IPS-15b (cell line): ENCODE measurements around the gene PPFIA1.
"Not testable (repeated sequence)": the region's sequence is repeated elsewhere in the genome, so short reads cannot be mapped to it uniquely, and the experiment has no call there.

Experiments used
- H3K27me3 ChIP-seq: one replicate; pipeline ENCODE4 v1.6.1; 2013; ENCODE audit warnings: low read length; ENCODE audit not compliant: control insufficient read depth, insufficient read depth
- H3K36me3 ChIP-seq: one replicate; pipeline ENCODE4 v1.6.1; 2013; ENCODE audit warnings: low read length; ENCODE audit not compliant: control insufficient read depth, insufficient read depth
- H3K4me1 ChIP-seq: one replicate; pipeline ENCODE4 v1.6.1; 2013; ENCODE audit warnings: mild to moderate bottlenecking, low read length; ENCODE audit not compliant: control insufficient read depth, insufficient read depth
- H3K4me3 ChIP-seq: one replicate; pipeline ENCODE4 v1.5.1; 2013; ENCODE audit warnings: low read depth, low read length
- H3K9ac ChIP-seq: one replicate; pipeline ENCODE4 v1.6.1; 2013; ENCODE audit warnings: low read depth, mild to moderate bottlenecking, low read length
- H3K9me3 ChIP-seq: one replicate; pipeline ENCODE4 v1.6.1; 2013; ENCODE audit warnings: mild to moderate bottlenecking, low read length; ENCODE audit not compliant: control insufficient read depth, insufficient read depth

Gene PPFIA1

DNA sequence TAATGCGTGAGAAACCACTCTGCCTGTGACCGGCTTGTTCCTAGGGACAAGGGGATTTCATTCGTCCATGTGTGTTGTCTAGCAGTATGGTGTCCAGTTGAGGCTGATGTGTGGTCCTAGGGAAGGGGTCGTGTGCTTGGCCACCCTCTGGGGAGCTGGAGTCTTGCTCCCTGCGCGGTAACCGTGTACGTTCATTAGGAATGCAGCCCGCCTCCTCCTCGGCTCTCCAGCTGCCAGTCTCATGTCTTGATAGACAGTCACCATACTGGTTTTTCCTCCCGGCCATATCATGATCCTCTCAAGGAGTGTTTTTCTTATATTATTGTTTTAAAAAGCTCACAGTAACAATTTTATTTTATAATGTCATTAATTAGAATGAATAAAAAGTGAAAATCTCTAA lies 133.8 kb downstream of the PPFIA1 start:
- Histone ChIP-seq H3K36me3 (peaks cover 17% of the 10 kb centered on the region), H3K4me3 (no peak overlapping the region), H3K4me1 (peaks cover 5% of the 10 kb centered on the region), H3K27me3 (no peaks in the 10 kb centered on the region), H3K9ac (no peak overlapping the region), H3K9me3 (no peaks in the 10 kb centered on the region)

DNA sequence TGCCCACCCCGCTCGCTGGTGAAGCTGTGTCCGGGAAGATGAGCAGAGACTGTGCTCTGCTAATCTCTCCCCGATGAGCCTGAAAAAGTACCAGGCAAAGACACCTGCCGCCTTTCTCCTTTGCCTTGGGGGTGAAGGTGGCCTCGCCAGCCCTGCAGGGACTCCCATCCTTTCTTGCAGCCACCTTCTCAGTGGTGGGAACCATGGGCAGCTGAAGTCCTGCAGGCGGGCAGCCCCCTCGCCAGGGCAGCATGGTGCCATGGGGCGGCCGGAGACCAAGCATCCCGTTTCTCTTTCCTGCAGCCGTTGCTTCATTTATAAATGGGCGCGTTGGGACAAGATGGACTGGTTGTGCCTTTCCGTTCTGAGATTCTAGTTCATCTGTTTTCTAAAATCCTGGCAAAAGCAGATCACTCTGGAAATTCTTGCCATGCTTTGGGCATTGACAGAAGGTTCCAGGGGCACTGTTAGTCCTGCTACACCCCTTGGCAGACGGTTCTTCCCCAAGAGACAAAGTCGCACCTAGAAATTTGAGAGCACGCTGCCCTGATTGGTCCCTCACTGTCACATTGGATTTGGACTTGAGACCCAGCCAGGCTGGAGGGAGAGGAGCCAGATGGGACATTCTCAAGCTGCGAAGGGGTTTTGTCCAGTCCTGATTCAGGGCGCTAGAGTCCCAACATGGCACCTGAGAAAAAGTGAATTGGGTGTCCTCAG lies 135.3 kb downstream of the PPFIA1 start:
- H3K27me3 ChIP-seq = no peaks in the 10 kb centered on the region
- no peaks in the 10 kb centered on the region for H3K9me3 ChIP-seq
- H3K9ac ChIP-seq = no peak overlapping the region
- peaks cover 32% of the 10 kb centered on the region for H3K36me3 ChIP-seq
- H3K4me3 ChIP-seq = no peak overlapping the region
- H3K4me1 ChIP-seq = peaks cover 4% of the 10 kb centered on the region

DNA sequence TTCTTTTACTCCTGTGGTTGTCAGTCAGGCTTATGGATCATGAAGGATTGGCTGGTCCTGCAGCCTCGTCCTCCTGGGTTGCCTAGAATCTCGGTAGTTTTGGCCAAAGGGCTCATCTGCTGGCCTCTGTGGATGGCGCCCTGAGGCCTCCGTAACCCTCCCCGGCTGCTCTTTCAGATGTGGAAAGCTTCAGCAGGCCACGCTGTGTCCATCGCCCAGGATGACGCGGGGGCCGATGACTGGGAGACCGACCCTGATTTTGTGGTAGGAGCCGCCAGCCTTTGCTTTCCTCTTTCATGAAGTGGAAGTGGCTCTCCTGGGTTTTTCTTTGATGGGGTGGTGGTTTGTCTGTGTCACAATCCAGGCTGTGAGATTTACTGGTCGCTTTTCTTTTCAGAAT lies 136.6 kb downstream of the PPFIA1 start:
- Histone ChIP-seq H3K36me3 (peaks cover 44% of the 10 kb centered on the region), H3K4me1 (peaks cover 3% of the 10 kb centered on the region), H3K4me3 (no peak overlapping the region), H3K27me3 (no peaks in the 10 kb centered on the region), H3K9me3 (no peaks in the 10 kb centered on the region), H3K9ac (no peak overlapping the region)

DNA sequence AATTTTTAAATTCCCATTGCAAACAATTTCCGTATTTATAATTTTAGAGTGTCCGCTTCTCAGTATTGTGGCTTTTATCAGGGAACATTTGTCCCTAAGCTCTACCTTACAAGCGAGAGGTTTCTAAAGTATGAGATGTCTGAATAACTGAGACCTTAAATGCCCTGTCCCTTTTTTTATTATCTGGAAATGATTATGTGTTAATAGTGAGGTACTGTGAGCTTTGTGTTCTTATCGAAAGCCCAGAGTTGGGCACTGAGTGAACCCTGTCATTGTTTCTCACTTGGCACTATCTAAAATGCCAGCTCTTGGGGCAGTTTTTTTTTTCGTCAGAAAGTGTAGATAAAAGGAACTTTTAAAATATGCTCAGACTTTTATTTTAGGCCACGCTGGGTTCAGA lies 137.3 kb downstream of the PPFIA1 start:
- H3K36me3 ChIP-seq = peaks cover 50% of the 10 kb centered on the region
- H3K4me3 ChIP-seq = no peak overlapping the region
- no peaks in the 10 kb centered on the region for H3K27me3 ChIP-seq
- H3K9ac ChIP-seq = no peak overlapping the region
- H3K9me3 ChIP-seq = no peaks in the 10 kb centered on the region
- H3K4me1 ChIP-seq = no peaks in the 10 kb centered on the region

DNA sequence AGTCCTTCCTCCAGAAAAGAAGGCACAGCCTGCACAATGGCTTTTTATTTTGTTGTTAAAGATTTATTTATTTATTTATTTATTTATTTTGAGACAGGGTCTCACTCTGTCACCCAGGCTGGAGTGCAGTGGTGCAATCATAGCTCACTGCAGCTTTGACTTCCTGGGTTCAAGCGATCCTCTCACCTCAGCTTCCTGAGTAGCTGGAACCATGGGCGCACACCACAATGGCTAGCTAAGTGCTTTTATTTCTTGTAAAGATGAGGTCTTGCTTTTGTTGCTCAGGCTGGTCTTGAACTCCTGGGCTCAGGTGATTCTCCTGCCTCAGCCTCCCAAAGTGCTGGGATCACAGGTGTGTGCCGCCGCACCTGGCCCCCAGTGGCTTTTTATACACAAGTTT lies 137.8 kb downstream of the PPFIA1 start:
- not testable (repeated sequence) for H3K4me1 ChIP-seq, H3K27me3 ChIP-seq, H3K9me3 ChIP-seq, H3K4me3 ChIP-seq, H3K9ac ChIP-seq
- H3K36me3 ChIP-seq = peaks cover 55% of the 10 kb centered on the region

DNA sequence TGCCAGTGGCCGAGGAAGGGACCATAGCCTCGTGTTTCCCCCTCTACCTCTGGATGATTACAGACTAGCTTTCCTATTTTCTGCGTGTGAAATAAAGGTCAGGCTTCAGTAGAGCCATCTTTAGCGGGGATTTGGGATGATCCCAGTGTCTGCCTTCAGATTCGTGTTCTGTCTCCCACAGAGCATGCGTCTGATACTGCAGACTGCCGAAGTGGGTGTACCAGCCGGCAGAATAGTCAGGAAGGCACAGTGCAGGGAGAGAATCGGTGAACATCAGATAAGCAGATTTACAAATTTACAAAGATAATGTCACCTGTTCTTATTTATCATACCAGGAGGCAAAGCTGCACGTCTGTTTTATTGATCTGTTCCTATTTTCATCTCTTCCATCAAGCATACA lies 138.9 kb downstream of the PPFIA1 start:
- no peaks in the 10 kb centered on the region for H3K27me3 ChIP-seq
- H3K9me3 ChIP-seq = no peaks in the 10 kb centered on the region
- H3K9ac ChIP-seq = no peak overlapping the region
- H3K4me1 ChIP-seq = no peaks in the 10 kb centered on the region
- peaks cover 63% of the 10 kb centered on the region for H3K36me3 ChIP-seq
- no peak overlapping the region for H3K4me3 ChIP-seq

DNA sequence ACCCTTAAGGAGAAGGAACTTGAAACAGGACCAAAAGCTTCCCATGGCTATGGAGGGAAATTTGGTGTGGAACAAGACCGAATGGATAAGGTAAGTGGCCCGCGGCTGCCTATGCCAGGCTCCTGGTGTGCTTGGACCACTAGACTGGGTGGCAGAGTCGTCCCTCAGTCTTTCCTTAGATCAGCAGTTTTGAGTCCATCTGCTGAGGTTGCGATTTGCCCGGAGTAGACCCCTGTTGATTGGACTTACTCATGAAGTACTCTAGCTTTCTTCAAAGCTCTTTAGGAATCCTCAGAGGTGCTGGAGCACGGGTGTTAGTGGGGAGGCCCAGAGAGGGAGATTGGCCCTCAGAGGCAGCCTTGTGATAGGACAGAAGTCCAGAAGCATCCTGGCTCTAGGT lies 139.4 kb downstream of the PPFIA1 start:
- Histone ChIP-seq H3K36me3 (peaks cover 68% of the 10 kb centered on the region), H3K4me3 (no peak overlapping the region), H3K27me3 (no peaks in the 10 kb centered on the region), H3K9ac (no peak overlapping the region), H3K4me1 (no peaks in the 10 kb centered on the region), H3K9me3 (no peaks in the 10 kb centered on the region)

DNA sequence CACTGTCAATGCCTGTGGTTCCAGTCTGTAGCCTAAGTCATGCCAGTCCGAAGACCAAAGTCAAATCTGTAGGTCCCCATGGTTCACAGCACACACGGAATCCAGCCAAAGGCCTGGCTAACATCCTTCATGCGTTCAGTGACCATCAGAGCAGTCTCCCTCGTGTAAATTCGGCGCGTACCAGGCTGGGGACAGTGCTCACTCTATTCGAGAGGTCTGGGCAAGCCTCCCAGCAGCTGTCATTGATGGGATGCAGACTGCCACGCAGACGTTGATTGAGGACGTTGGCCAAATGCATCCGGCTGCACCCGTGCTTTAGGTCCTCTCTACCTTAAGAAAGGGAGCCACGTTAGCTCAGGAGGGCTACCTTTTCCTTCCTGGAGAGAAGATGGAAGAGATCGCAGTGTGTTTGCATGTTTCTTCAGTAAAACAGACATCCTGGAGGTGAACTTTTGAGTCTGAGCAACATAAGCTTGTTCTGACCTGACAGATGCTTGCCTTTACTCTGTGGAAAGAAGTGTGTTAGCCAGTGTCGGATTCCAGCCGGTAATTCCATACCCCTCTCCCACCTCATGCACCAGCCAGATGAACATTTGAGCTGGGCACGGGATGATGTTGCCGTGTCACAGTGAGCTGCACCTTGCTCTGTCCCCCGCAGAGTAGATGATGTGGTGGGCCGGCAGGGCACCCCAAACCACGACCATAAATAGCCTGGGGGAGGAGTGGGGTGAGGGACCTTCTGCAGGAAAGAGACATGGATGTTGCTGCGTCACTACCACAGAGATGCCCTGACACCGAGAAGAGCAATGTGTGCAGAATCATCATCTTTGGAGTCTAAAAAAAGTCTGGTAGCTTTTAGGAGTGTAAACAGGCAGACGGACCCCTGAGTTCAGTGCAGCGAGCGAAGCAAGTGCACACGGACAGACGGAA lies 140.1 kb downstream of the PPFIA1 start:
- Histone ChIP-seq H3K4me3 (no peak overlapping the region), H3K4me1 (no peaks in the 10 kb centered on the region), H3K36me3 (peaks cover 73% of the 10 kb centered on the region), H3K27me3 (no peaks in the 10 kb centered on the region), H3K9ac (no peak overlapping the region), H3K9me3 (no peaks in the 10 kb centered on the region)

DNA sequence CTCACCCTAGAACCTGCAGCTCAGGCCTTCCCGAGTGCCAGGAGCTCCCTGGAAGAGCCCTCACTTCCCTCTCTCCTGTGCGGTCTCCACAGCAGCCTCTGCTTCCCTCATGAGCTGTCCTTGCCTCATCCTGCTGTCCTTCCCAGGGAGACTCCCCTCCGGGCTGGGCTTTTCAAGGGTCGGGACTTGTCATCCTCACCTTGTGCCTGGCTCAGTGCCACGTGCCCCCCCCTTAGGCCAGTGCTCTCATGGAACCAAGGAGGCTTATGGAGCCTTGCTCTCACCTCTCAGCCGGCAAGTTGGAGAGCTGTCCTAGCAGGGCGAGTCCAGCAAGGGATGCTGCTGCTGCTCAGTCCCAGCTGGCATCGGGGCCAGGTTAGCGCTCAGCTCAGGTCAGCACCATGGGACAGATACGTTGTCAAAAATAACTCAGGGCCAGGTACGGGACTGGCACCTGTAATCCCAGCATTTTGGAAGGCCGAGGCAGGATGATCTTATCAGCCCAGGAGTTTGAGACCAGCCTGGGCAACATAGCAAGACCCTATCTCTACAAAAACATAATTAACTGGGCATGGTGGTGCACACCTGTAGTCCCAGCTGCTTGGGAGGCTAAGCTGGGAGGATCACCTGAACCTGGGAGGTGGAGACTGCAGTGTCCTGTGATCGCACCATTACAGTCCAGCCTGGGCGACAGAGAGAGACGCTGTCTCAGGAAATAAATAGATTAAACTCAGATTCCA lies 141.4 kb downstream of the PPFIA1 start:
- Histone ChIP-seq H3K4me3 (no peak overlapping the region), H3K36me3 (peaks cover 84% of the 10 kb centered on the region), H3K9me3 (no peaks in the 10 kb centered on the region), H3K4me1 (no peaks in the 10 kb centered on the region), H3K27me3 (no peaks in the 10 kb centered on the region), H3K9ac (no peak overlapping the region)

DNA sequence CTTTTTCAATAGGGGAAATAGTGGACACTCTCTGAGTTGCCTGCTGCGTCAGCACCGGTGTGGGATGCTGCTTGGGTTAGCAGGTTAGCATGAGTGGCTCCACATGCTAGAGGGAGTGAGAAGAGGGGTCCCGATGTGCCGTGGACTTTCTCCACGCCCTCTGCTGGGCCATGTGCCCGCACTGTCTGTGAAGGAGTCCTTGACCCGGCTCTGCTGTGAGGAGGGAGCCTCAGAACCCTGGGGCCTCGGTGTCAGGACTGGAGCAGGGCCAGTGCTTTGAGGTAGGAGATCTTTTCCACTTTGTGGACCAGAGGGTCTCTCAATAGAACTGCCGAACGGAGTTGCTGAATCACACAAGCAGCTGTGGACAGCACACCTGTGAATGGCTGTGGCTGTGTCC lies 142.7 kb downstream of the PPFIA1 start:
- Histone ChIP-seq H3K9me3 (no peaks in the 10 kb centered on the region), H3K9ac (no peak overlapping the region), H3K36me3 (peaks cover 84% of the 10 kb centered on the region), H3K27me3 (no peaks in the 10 kb centered on the region), H3K4me3 (no peak overlapping the region), H3K4me1 (no peaks in the 10 kb centered on the region)

DNA sequence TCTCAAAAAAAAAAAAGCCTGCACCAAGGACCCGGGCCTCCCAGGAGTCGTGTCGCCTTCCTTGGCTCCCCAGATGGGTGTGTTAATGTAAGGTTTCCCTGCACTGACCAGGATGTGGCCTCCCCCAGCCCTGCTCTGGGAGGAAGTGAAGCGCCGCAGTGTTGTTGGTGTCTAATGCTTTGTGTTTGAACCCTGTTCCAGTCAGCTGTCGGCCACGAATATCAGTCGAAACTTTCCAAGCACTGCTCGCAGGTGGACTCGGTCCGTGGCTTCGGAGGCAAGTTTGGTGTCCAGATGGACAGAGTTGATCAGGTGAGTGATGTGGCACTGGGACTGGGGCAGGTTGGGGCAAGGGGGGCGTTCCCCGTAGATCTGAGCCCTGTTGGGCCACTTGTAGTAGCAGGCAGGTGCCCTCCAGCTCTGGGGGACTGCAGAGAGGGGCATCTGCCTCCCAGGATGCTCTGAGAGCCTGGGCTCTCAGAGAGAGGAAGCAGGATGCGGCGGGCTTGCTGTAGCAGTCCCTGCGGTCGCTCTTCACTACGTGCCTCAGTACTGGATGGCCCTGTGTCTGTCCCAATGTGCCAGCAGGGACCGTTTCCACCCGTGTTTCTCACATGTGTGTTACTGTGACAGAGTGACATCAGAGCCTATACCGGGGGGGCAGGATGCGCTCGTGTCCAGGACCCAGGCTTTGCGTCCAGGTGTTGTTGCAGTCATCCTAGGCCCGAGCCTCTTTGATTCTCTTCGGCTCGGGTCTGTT lies 144.0 kb downstream of the PPFIA1 start:
- Histone ChIP-seq H3K4me1 (no peaks in the 10 kb centered on the region), H3K4me3 (no peak overlapping the region), H3K9ac (no peak overlapping the region), H3K36me3 (peaks cover 88% of the 10 kb centered on the region), H3K9me3 (no peaks in the 10 kb centered on the region), H3K27me3 (no peaks in the 10 kb centered on the region)
